HCT116 (cell line): Measurements from ENCODE around the gene MDFIC.

ENCODE experiments used
- CTCF ChIP-seq, 3 experiments: fragments of 200-600 bp in 1 of 3; sonication (generic) in 1 of 3; IDR thresholded peaks in 2 of 3; conservative IDR thresholded peaks in 1 of 3; 2 replicates each; pipeline ENCODE4 v1.5.1; 2012 to 2017; ENCODE audit warnings: low read depth in 2 of 3, low read length in 2 of 3, antibody characterized with exemption in 1 of 3, borderline replicate concordance in 1 of 3, control low read depth in 1 of 3, mild to moderate bottlenecking in 1 of 3, mixed read lengths in 1 of 3, mixed run types in 1 of 3, moderate library complexity in 1 of 3; ENCODE audit not compliant: insufficient read depth in 1 of 3
- EZH2phosphoT487 ChIP-seq: fragments of 200-600 bp; IDR thresholded peaks from 2 replicates; pipeline ENCODE4 v1.6.1; 2018; ENCODE audit warnings: antibody characterized with exemption, borderline replicate concordance
- MAX ChIP-seq: IDR thresholded peaks from 2 replicates; pipeline ENCODE4 v1.6.1; 2012
- POLR2AphosphoS5 ChIP-seq: IDR thresholded peaks from 2 replicates; pipeline ENCODE4 v1.6.1; 2011; ENCODE audit warnings: mild to moderate bottlenecking, low read depth, low read length, moderate library complexity
- SP1 ChIP-seq: IDR thresholded peaks from 2 replicates; pipeline ENCODE4 v1.6.1; 2012; ENCODE audit warnings: low read depth
- ZFX ChIP-seq: fragments of 450-650 bp; IDR thresholded peaks from 2 replicates; pipeline ENCODE4 v1.6.1; 2017

DNA sequence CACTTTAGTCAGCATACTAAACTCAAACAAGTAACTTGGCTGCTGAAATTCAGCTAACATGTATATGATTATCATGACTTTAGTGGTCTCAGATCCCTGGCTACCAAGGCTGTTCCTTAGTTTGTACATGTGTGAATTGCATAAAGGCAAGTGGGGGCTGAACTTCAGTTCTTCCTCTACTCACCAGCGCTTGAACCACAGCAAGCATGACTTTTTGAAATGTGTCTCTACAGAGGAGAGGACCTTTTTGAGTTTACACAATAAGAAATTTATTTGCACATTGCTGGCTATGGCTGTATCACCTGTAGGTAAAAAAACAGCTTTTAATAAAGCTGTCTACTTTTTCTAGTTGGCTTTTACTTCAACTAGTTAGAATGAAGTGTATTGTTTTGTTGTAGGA is 48.8 kb downstream of the MDFIC start:
- no peak for TF ChIP-seq CTCF (IDR thresholded peaks at IDR 0.05 in 2 of 3, conservative IDR thresholded peaks at IDR 0.05 in 1 of 3; ENCODE audit: borderline replicate concordance in 1 of 3, insufficient read depth in 1 of 3, low read depth in 2 of 3, low read length in 2 of 3)
- no peak for TF ChIP-seq SP1
- TF ChIP-seq MAX, result no peak
- TF ChIP-seq POLR2AphosphoS5, result no peak
- TF ChIP-seq EZH2phosphoT487, result no peak
- TF ChIP-seq ZFX, result no peak
